Mesendoderm (in vitro differentiated cells): ENCODE measurements around the gene TBC1D19.
"Not testable (repeated sequence)": the region's sequence is repeated elsewhere in the genome, so short reads cannot be mapped to it uniquely, and the experiment has no call there.

ENCODE experiments used
- DNase-seq: peaks from one replicate; pipeline ENCODE4 v3.0.0; 2013
- H2AK5ac ChIP-seq: 2 replicates; pipeline ENCODE4 v1.6.1; 2013; ENCODE audit warnings: low read length, inconsistent platforms
- H2BK120ac ChIP-seq: 2 replicates; pipeline ENCODE4 v1.6.1; 2013; ENCODE audit warnings: low read depth, mild to moderate bottlenecking, low read length, moderate library complexity, mixed read lengths
- H2BK15ac ChIP-seq: replicated peaks from 2 replicates; pipeline ENCODE4 v1.6.1; 2013; ENCODE audit warnings: low read depth, mild to moderate bottlenecking, moderate library complexity
- H2BK5ac ChIP-seq: 2 replicates; pipeline ENCODE4 v1.6.1; 2013; ENCODE audit warnings: low read length, inconsistent platforms
- H3K18ac ChIP-seq: 2 replicates; pipeline ENCODE4 v1.6.1; 2013; ENCODE audit warnings: mild to moderate bottlenecking, low read length, mixed read lengths
- H3K23ac ChIP-seq: one replicate; pipeline ENCODE4 v1.6.1; 2013; ENCODE audit warnings: low read length
- H3K27ac ChIP-seq: 2 replicates; pipeline ENCODE4 v1.5.1; 2013; ENCODE audit warnings: low read depth, mild to moderate bottlenecking, inconsistent platforms, low read length, moderate library complexity
- H3K27me3 ChIP-seq: 2 replicates; pipeline ENCODE4 v1.6.1; 2013; ENCODE audit warnings: low read length, control low read depth, mild to moderate bottlenecking, inconsistent platforms; ENCODE audit not compliant: insufficient read depth, poor library complexity
- H3K36me3 ChIP-seq: 2 replicates; pipeline ENCODE4 v1.6.1; 2013; ENCODE audit warnings: low read length, inconsistent platforms; ENCODE audit not compliant: control insufficient read depth, insufficient read depth
- H3K4ac ChIP-seq: one replicate; pipeline ENCODE4 v1.6.1; 2013; ENCODE audit warnings: low read depth, mild to moderate bottlenecking, low read length, moderate library complexity
- H3K4me1 ChIP-seq: 2 replicates; pipeline ENCODE4 v1.6.1; 2013; ENCODE audit warnings: low read depth, low read length, inconsistent platforms; ENCODE audit not compliant: control insufficient read depth
- H3K4me2 ChIP-seq: 2 replicates; pipeline ENCODE4 v1.6.1; 2013; ENCODE audit warnings: low read length
- H3K4me3 ChIP-seq: 2 replicates; pipeline ENCODE4 v1.5.1; 2013; ENCODE audit warnings: mild to moderate bottlenecking, low read length
- H3K56ac ChIP-seq: one replicate; pipeline ENCODE4 v1.6.1; 2013; ENCODE audit warnings: low read length
- H3K79me1 ChIP-seq: 2 replicates; pipeline ENCODE4 v1.6.1; 2013; ENCODE audit warnings: low read length, inconsistent platforms
- H3K79me2 ChIP-seq: 2 replicates; pipeline ENCODE4 v1.6.1; 2013; ENCODE audit warnings: mild to moderate bottlenecking, low read length; ENCODE audit not compliant: control insufficient read depth, insufficient read depth
- H3K9ac ChIP-seq: 2 replicates; pipeline ENCODE4 v1.6.1; 2013; ENCODE audit warnings: low read length, inconsistent platforms
- H4K5ac ChIP-seq: one replicate; pipeline ENCODE4 v1.6.1; 2013; ENCODE audit warnings: low read length
- H4K8ac ChIP-seq: one replicate; pipeline ENCODE4 v1.6.1; 2013; ENCODE audit warnings: low read depth, mild to moderate bottlenecking, control low read depth, low read length, moderate library complexity
- WGBS: extraction: QIAGEN DNeasy Blood & Tissue Kit; methylation state at CpG from one replicate; pipeline ENCODE4 v1.1.7; 2013; ENCODE audit warnings: low lambda C conversion rate, missing lambda C conversion rate; ENCODE audit not compliant: insufficient coverage; ENCODE audit errors: extremely low coverage; 5-methylcytosine and 5-hydroxymethylcytosine counted together

The TBC1D19 gene

GRCh38 chr4:26660261-26660660 is 76.4 kb downstream of the TBC1D19 start:
- WGBS = no CpG with 5 or more reads among the region's 3 CpGs

DNA sequence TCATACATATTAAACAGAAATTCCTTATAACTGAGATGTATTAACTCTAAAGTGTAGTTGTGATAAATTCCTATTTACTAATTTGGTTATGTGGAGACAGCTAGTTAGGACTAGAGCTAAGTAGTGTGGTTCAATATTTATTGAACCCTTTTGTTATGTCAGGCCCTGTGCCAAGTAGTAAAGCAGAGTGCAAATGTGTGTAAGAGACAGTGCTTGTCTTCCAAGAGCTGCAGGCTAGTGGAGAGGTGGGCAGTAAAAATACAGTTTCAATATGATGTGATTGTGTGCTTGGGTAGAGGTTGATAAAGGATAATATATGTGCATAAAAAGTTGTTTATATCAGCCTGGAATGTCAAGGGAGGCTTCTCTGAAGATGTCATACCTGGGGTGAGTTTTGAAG is 80.0 kb downstream of the TBC1D19 start:
- no peaks in the 10 kb centered on the region for H3K4me1 ChIP-seq
- no peak overlapping the region for H2BK5ac ChIP-seq
- no peak overlapping the region for H3K56ac ChIP-seq
- H3K23ac ChIP-seq = no peak overlapping the region
- H2BK120ac ChIP-seq = no peak overlapping the region
- H3K4me2 ChIP-seq = no peak overlapping the region
- H4K8ac ChIP-seq = no peak overlapping the region
- H3K18ac ChIP-seq = no peak overlapping the region
- H3K36me3 ChIP-seq = no peaks in the 10 kb centered on the region
- no peak overlapping the region for H3K27ac ChIP-seq
- no peak overlapping the region for H3K9ac ChIP-seq
- no peak overlapping the region for H3K4me3 ChIP-seq
- no peaks in the 10 kb centered on the region for H3K79me2 ChIP-seq
- no peak for DNase-seq
- H4K5ac ChIP-seq = no peak overlapping the region
- H3K4ac ChIP-seq = no peak overlapping the region
- H2BK15ac ChIP-seq = no peak overlapping the region
- H3K27me3 ChIP-seq = no peaks in the 10 kb centered on the region
- no peaks in the 10 kb centered on the region for H3K79me1 ChIP-seq
- no peak overlapping the region for H2AK5ac ChIP-seq

More at GRCh38 chr4:26660261-26660660, 76.4 kb downstream of the TBC1D19 start:
- Histone ChIP-seq H2BK15ac (no peak overlapping the region), H3K18ac (no peak overlapping the region), H3K56ac (no peak overlapping the region), H3K9ac (no peak overlapping the region), H3K79me2 (no peaks in the 10 kb centered on the region), H2BK120ac (no peak overlapping the region), H3K27ac (no peak overlapping the region), H3K23ac (no peak overlapping the region), H2AK5ac (no peak overlapping the region), H2BK5ac (no peak overlapping the region), H3K27me3 (no peaks in the 10 kb centered on the region), H3K4ac (no peak overlapping the region), H4K8ac (no peak overlapping the region), H4K5ac (no peak overlapping the region), H3K4me2 (no peak overlapping the region), H3K4me1 (no peaks in the 10 kb centered on the region), H3K36me3 (no peaks in the 10 kb centered on the region), H3K79me1 (no peaks in the 10 kb centered on the region), H3K4me3 (no peak overlapping the region)
- no peak for DNase-seq

- no peaks in the 10 kb centered on the region for H3K36me3 ChIP-seq
- no peaks in the 10 kb centered on the region for H3K4me1 ChIP-seq
- no peak overlapping the region for H2BK120ac ChIP-seq
- no peak overlapping the region for H3K23ac ChIP-seq
- no peak overlapping the region for H2AK5ac ChIP-seq
- H3K27ac ChIP-seq = no peak overlapping the region
- no peak overlapping the region for H3K4me2 ChIP-seq
- no peak overlapping the region for H3K4ac ChIP-seq
- no peaks in the 10 kb centered on the region for H3K79me2 ChIP-seq
- no peak for DNase-seq
- H2BK5ac ChIP-seq = no peak overlapping the region
- no peak overlapping the region for H4K8ac ChIP-seq
- H3K9ac ChIP-seq = no peak overlapping the region
- no peak overlapping the region for H2BK15ac ChIP-seq
- H3K56ac ChIP-seq = no peak overlapping the region
- no peak overlapping the region for H3K18ac ChIP-seq
- H3K79me1 ChIP-seq = no peaks in the 10 kb centered on the region
- WGBS = no CpG with 5 or more reads among the region's 2 CpGs
- H3K27me3 ChIP-seq = no peaks in the 10 kb centered on the region
- H3K4me3 ChIP-seq = no peak overlapping the region
- H4K5ac ChIP-seq = no peak overlapping the region
Observed at GRCh38 chr4:26670903-26671537, 87.1 kb downstream of the TBC1D19 start.

- H3K27ac ChIP-seq, H3K4me2 ChIP-seq, H4K5ac ChIP-seq, H3K4me1 ChIP-seq, H2AK5ac ChIP-seq, H3K4me3 ChIP-seq, H4K8ac ChIP-seq, H2BK15ac ChIP-seq, H3K56ac ChIP-seq, H3K27me3 ChIP-seq, H3K79me2 ChIP-seq, H2BK120ac ChIP-seq, H3K23ac ChIP-seq, H3K18ac ChIP-seq, H3K79me1 ChIP-seq, H3K9ac ChIP-seq, H2BK5ac ChIP-seq, H3K36me3 ChIP-seq, H3K4ac ChIP-seq: not testable (repeated sequence)
- peak; percentile 6 for DNase-seq
- no CpG with 5 or more reads among the region's 1 CpG for WGBS
Observed at GRCh38 chr4:26679040-26679695, 95.3 kb downstream of the TBC1D19 start.

DNA sequence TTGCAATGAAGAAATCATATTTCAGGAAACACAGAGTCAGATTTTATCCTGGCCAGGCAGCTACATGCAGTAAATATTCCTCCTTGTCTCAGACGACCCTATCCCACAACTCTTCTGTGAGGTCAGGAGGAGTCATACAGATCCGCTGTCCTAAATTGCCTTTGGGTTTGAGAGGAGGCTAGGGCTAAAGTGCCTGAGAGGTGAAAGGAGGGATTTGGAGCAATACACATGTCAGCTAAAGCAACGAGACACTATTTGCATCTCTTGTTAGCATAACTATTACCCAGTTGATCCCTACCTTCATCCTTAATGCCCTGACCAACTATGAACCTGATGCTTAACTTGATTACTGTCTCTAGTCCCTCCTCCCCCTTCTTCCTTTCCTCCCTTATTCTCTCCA is 98.6 kb downstream of the TBC1D19 start:
- no peak overlapping the region for H3K4ac ChIP-seq
- H3K56ac ChIP-seq = no peak overlapping the region
- no peak overlapping the region for H3K27ac ChIP-seq
- no peak overlapping the region for H4K5ac ChIP-seq
- H3K36me3 ChIP-seq = no peaks in the 10 kb centered on the region
- H2AK5ac ChIP-seq = no peak overlapping the region
- no peak overlapping the region for H2BK15ac ChIP-seq
- H3K79me2 ChIP-seq = no peaks in the 10 kb centered on the region
- DNase-seq = peak; percentile 4
- H3K79me1 ChIP-seq = no peaks in the 10 kb centered on the region
- H3K4me3 ChIP-seq = no peak overlapping the region
- H3K4me2 ChIP-seq = no peak overlapping the region
- H3K18ac ChIP-seq = no peak overlapping the region
- WGBS = no CpG with 5 or more reads among the region's 3 CpGs
- no peak overlapping the region for H4K8ac ChIP-seq
- H3K4me1 ChIP-seq = no peaks in the 10 kb centered on the region
- no peaks in the 10 kb centered on the region for H3K27me3 ChIP-seq
- H3K23ac ChIP-seq = no peak overlapping the region
- no peak overlapping the region for H2BK120ac ChIP-seq
- H3K9ac ChIP-seq = no peak overlapping the region
- H2BK5ac ChIP-seq = no peak overlapping the region

DNA sequence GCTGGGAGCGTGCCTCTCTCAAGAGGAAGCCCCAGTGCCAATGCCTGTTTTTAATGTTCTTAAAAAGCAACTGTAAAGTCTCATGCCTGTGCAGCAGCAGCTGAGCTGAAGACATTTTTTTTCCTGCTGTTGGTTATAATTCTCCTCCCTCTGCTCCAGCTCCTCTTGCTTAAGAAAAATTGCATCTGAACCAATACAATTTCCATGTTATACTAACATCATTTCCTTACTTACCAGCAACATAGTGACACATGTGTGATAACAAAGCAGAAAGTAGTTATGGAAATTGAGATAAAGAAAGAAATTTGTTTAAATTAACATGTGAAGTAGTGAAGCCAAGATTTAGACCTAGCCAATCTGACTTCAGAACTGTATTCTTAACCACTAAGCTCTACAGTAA is 101.4 kb downstream of the TBC1D19 start:
- Histone ChIP-seq H2BK120ac (no peak overlapping the region), H3K18ac (no peak overlapping the region), H3K27me3 (no peaks in the 10 kb centered on the region), H2BK15ac (no peak overlapping the region), H3K36me3 (no peaks in the 10 kb centered on the region), H3K4me3 (no peak overlapping the region), H3K27ac (no peak overlapping the region), H2AK5ac (no peak overlapping the region), H3K9ac (no peak overlapping the region), H3K23ac (no peak overlapping the region), H3K56ac (no peak overlapping the region), H4K8ac (no peak overlapping the region), H3K79me1 (no peaks in the 10 kb centered on the region), H3K4ac (no peak overlapping the region), H4K5ac (no peak overlapping the region), H3K79me2 (no peaks in the 10 kb centered on the region), H3K4me2 (no peak overlapping the region), H2BK5ac (no peak overlapping the region), H3K4me1 (no peaks in the 10 kb centered on the region)
- no CpG with 5 or more reads among the region's 1 CpG for WGBS
- DNase-seq = no peak
